Activated effector memory CD4-positive, alpha-beta T cell treated with anti-CD3 and anti-CD28 coated beads, Interleukin-2, amount 50 U/mL, for 16 hours (primary cell): ENCODE results near the gene IL22RA1.

Experiments
- DNase-seq: peaks from one replicate; pipeline ENCODE4 v3.0.0-alpha.2; 2020

The IL22RA1 gene

GRCh38 chr1:24111996-24112779 is 30.8 kb downstream of the IL22RA1 start, which contains the start of gene MYOM3:
Gene MYOM3 (minus strand): TSS chr1:24112135. CDS start chr1:24108636, 3,499 bp downstream.
- peak; percentile 75 for DNase-seq

- DNase-seq, result no peak
Measured at GRCh38 chr1:24111262-24111995, 31.5 kb downstream of the IL22RA1 start.

- DNase-seq, result no peak
Measured at GRCh38 chr1:24110642-24111261, 32.2 kb downstream of the IL22RA1 start.

GRCh38 chr1:24109686-24110475 is 33.1 kb downstream of the IL22RA1 start:
- DNase-seq, result no peak

GRCh38 chr1:24109166-24109483 is 33.8 kb downstream of the IL22RA1 start:
- no peak for DNase-seq

- DNase-seq, result no peak
Measured at GRCh38 chr1:24108334-24109165, 34.4 kb downstream of the IL22RA1 start.

- no peak for DNase-seq
Measured at GRCh38 chr1:24107462-24108138, 35.3 kb downstream of the IL22RA1 start.

GRCh38 chr1:24105368-24106160 is 37.4 kb downstream of the IL22RA1 start:
- no peak for DNase-seq

- no peak for DNase-seq
Measured at GRCh38 chr1:24104854-24105253, 38.1 kb downstream of the IL22RA1 start.

GRCh38 chr1:24103879-24104278 is 39.1 kb downstream of the IL22RA1 start:
- no peak for DNase-seq

GRCh38 chr1:24103408-24103807 is 39.5 kb downstream of the IL22RA1 start:
- no peak for DNase-seq

GRCh38 chr1:24102961-24103360 is 40.0 kb downstream of the IL22RA1 start:
- no peak for DNase-seq

GRCh38 chr1:24101796-24102586 is 40.9 kb downstream of the IL22RA1 start:
- no peak for DNase-seq

GRCh38 chr1:24100945-24101737 is 41.8 kb downstream of the IL22RA1 start:
- no peak for DNase-seq

GRCh38 chr1:24098943-24099638 is 43.8 kb downstream of the IL22RA1 start:
- no peak for DNase-seq

- no peak for DNase-seq
Measured at GRCh38 chr1:24098102-24098501, 44.8 kb downstream of the IL22RA1 start.

- no peak for DNase-seq
Measured at GRCh38 chr1:24097663-24098062, 45.3 kb downstream of the IL22RA1 start.

GRCh38 chr1:24096739-24097103 is 46.2 kb downstream of the IL22RA1 start:
- no peak for DNase-seq
